H1 (cell line): Measurements from ENCODE around the gene SHROOM4. TPM values are rescaled to one million over a fixed set of nuclear protein-coding genes. Genes with fewer than 3 reads are reported as not detected.

Experiments used
- CTCF ChIA-PET: fragments of 300-600 bp; sonication (Branson Sonifier 250); formaldehyde crosslinking; loops from one replicate; lab custom pipeline; 2021; ENCODE audit not compliant: partially characterized antibody; lab: Charles Lee
- POLR2A ChIA-PET: fragments of 300-600 bp; sonication (Branson Sonifier 250); formaldehyde crosslinking; loops from one replicate; lab custom pipeline; 2021; ENCODE audit warnings: inconsistent platforms; ENCODE audit not compliant: partially characterized antibody; lab: Charles Lee
- DNase-seq, 2 experiments: peaks; one replicate each; pipeline versions ENCODE4 v3.0.0 to v3.0.0-alpha.2; 2010 to 2022; ENCODE audit warnings: low spot score in 2 of 2, low read depth in 1 of 2, mixed read lengths in 1 of 2
- FAIRE-seq: peaks from 2 replicates; lab custom pipeline; 2011; peaks lifted over from hg19 to GRCh38; lab: Jason Lieb, UNC
- H2AFZ ChIP-seq: 2 replicates; pipeline ENCODE4 v1.8.1; 2012; ENCODE audit warnings: low read length, inconsistent platforms
- H2AK5ac ChIP-seq: 2 replicates; pipeline ENCODE4 v1.6.1; 2013; ENCODE audit warnings: low read depth, low read length
- H2BK120ac ChIP-seq: replicated peaks from 2 replicates; pipeline ENCODE3; 2013; ENCODE audit warnings: low read depth, low read length, inconsistent platforms
- H2BK12ac ChIP-seq: 2 replicates; pipeline ENCODE4 v1.6.1; 2013; ENCODE audit warnings: low read depth, low read length
- H2BK15ac ChIP-seq: 2 replicates; pipeline ENCODE4 v1.6.1; 2013; ENCODE audit warnings: low read length
- H2BK20ac ChIP-seq: 2 replicates; pipeline ENCODE4 v1.6.1; 2013; ENCODE audit warnings: low read length
- H2BK5ac ChIP-seq: 2 replicates; pipeline ENCODE4 v1.6.1; 2013; ENCODE audit warnings: low read depth, low read length
- H3K14ac ChIP-seq: 2 replicates; pipeline ENCODE4 v1.6.1; 2013; ENCODE audit warnings: inconsistent platforms; ENCODE audit not compliant: insufficient read length
- H3K18ac ChIP-seq: 2 replicates; pipeline ENCODE4 v1.6.1; 2013; ENCODE audit warnings: low read length; ENCODE audit errors: extremely low read depth
- H3K23ac ChIP-seq: 2 replicates; pipeline ENCODE4 v1.6.1; 2013; ENCODE audit warnings: inconsistent platforms; ENCODE audit not compliant: insufficient read length
- H3K23me2 ChIP-seq: 2 replicates; pipeline ENCODE4 v1.6.1; 2013; ENCODE audit warnings: low read depth, low read length
- H3K27ac ChIP-seq: 2 replicates; pipeline ENCODE4 v1.6.1; 2011; ENCODE audit warnings: low read depth, low read length, inconsistent platforms
- H3K27me3 ChIP-seq, 4 experiments: replicated peaks in 1 of 4; 1 replicate in 1 of 4; 2 replicates in 3 of 4; pipeline versions ENCODE4 v1.6.1 to v1.8.1; 2011 to 2013; ENCODE audit warnings: low read length in 3 of 4, mild to moderate bottlenecking in 3 of 4, inconsistent platforms in 2 of 4, mixed read lengths in 2 of 4, moderate library complexity in 1 of 4; ENCODE audit not compliant: control insufficient read depth in 3 of 4, insufficient read depth in 3 of 4; ENCODE audit errors: extremely low read depth in 1 of 4
- H3K36me3 ChIP-seq, 4 experiments: 2 replicates each; pipeline versions ENCODE4 v1.6.1 to v1.8.1; 2011 to 2013; ENCODE audit warnings: mild to moderate bottlenecking in 4 of 4, low read length in 3 of 4, moderate library complexity in 2 of 4, control low read depth in 1 of 4, inconsistent platforms in 1 of 4; ENCODE audit not compliant: insufficient read depth in 4 of 4, control insufficient read depth in 2 of 4
- H3K4ac ChIP-seq: replicated peaks from 2 replicates; pipeline ENCODE3; 2013; ENCODE audit warnings: low read length, low read depth, mixed read lengths, inconsistent platforms; ENCODE audit not compliant: insufficient read length
- H3K4me1 ChIP-seq, 4 experiments: replicated peaks in 1 of 4; 1 replicate in 1 of 4; 2 replicates in 3 of 4; pipeline versions ENCODE4 v1.6.1 to v1.8.1; 2011 to 2013; ENCODE audit warnings: low read length in 3 of 4, inconsistent platforms in 2 of 4, mixed read lengths in 1 of 4; ENCODE audit not compliant: insufficient read depth in 4 of 4, control insufficient read depth in 3 of 4
- H3K4me2 ChIP-seq, 2 experiments: 2 replicates each; pipeline versions ENCODE4 v1.6.1 to v1.8.1; 2011 to 2013; ENCODE audit warnings: low read depth in 2 of 2, low read length in 2 of 2, control low read depth in 1 of 2, inconsistent platforms in 1 of 2, mild to moderate bottlenecking in 1 of 2; ENCODE audit not compliant: insufficient read depth in 1 of 2
- H3K4me3 ChIP-seq, 4 experiments: fragments of 200-600, 300-600 bp in 1 of 4; sonication (generic), shearing (Covaris generic), sonication (Bioruptor Twin) in 1 of 4; 2 replicates each; pipeline versions ENCODE4 v1.5.1 to v1.8.1; 2011 to 2016; ENCODE audit warnings: low read length in 4 of 4, low read depth in 3 of 4, control low read depth in 2 of 4, inconsistent platforms in 2 of 4, mild to moderate bottlenecking in 2 of 4, mixed read lengths in 1 of 4, moderate library complexity in 1 of 4; ENCODE audit not compliant: insufficient read depth in 2 of 4; ENCODE audit errors: extremely low read depth in 1 of 4
- H3K56ac ChIP-seq: replicated peaks from 2 replicates; pipeline ENCODE3; 2013; ENCODE audit warnings: low read depth, mild to moderate bottlenecking, mixed read lengths, low read length, inconsistent platforms; ENCODE audit not compliant: insufficient read length
- H3K79me1 ChIP-seq: 2 replicates; pipeline ENCODE4 v1.6.1; 2013; ENCODE audit warnings: low read depth, low read length, control low read depth
- H3K79me2 ChIP-seq, 2 experiments: 2 replicates each; pipeline versions ENCODE4 v1.6.1 to v1.8.1; 2012 to 2013; ENCODE audit warnings: low read length in 2 of 2, mild to moderate bottlenecking in 2 of 2, inconsistent platforms in 1 of 2; ENCODE audit not compliant: insufficient read depth in 2 of 2, control insufficient read depth in 1 of 2
- H3K9ac ChIP-seq, 4 experiments: replicated peaks in 1 of 4; 1 replicate in 1 of 4; 2 replicates in 3 of 4; pipeline versions ENCODE4 v1.6.1 to v1.8.1; 2011 to 2013; ENCODE audit warnings: low read depth in 3 of 4, low read length in 3 of 4, control low read depth in 2 of 4, mild to moderate bottlenecking in 2 of 4, moderate library complexity in 2 of 4, inconsistent platforms in 1 of 4; ENCODE audit errors: extremely low read depth in 1 of 4
- H3K9me3 ChIP-seq, 2 experiments: 2 replicates each; pipeline versions ENCODE4 v1.6.1 to v1.8.1; 2012 to 2013; ENCODE audit warnings: mild to moderate bottlenecking in 2 of 2, moderate library complexity in 2 of 2, control low read depth in 1 of 2, inconsistent platforms in 1 of 2, low read depth in 1 of 2, low read length in 1 of 2, mixed read lengths in 1 of 2; ENCODE audit not compliant: insufficient read depth in 2 of 2
- H4K20me1 ChIP-seq, 2 experiments: replicated peaks in 1 of 2; 2 replicates each; pipeline versions ENCODE3 to v1.8.1; 2011 to 2013; ENCODE audit warnings: inconsistent platforms in 2 of 2, low read length in 2 of 2, mild to moderate bottlenecking in 1 of 2; ENCODE audit not compliant: insufficient read depth in 2 of 2, control insufficient read depth in 1 of 2
- H4K5ac ChIP-seq: 2 replicates; pipeline ENCODE4 v1.6.1; 2013; ENCODE audit warnings: low read length, low read depth, mixed read lengths, inconsistent platforms; ENCODE audit not compliant: insufficient read length
- H4K8ac ChIP-seq: 2 replicates; pipeline ENCODE4 v1.8.0; 2013; ENCODE audit warnings: mild to moderate bottlenecking, moderate library complexity, low read length, inconsistent platforms; ENCODE audit not compliant: insufficient read depth; ENCODE audit errors: extremely low read depth
- H4K91ac ChIP-seq: replicated peaks from 2 replicates; pipeline ENCODE3; 2013; ENCODE audit warnings: low read length, mixed read lengths, inconsistent platforms; ENCODE audit not compliant: insufficient read length
- CHD2 ChIP-seq: IDR thresholded peaks from 2 replicates; pipeline ENCODE4 v1.6.1; 2012; ENCODE audit warnings: low read length, improper control_type of control experiment
- PHF8 ChIP-seq: fragments of 200-600 bp; sonication (generic); conservative IDR thresholded peaks from 2 replicates; pipeline ENCODE4 v1.7.1; 2012; ENCODE audit warnings: low read depth, mild to moderate bottlenecking, inconsistent platforms, low read length, moderate library complexity
- WGBS, 2 experiments: shearing (Covaris generic) in 1 of 2; methylation state at CpG; one replicate each; pipeline versions ENCODE4 v1.1.6 to v1.1.7; 2013 to 2015; ENCODE audit warnings: low lambda C conversion rate in 2 of 2, mixed read lengths in 2 of 2, inconsistent platforms in 1 of 2, low coverage in 1 of 2, missing lambda C conversion rate in 1 of 2; ENCODE audit not compliant: insufficient replicate concordance in 2 of 2, insufficient coverage in 1 of 2, insufficient read length in 1 of 2; ENCODE audit errors: extremely low coverage in 1 of 2, missing lambda C conversion rate in 1 of 2; 5-methylcytosine and 5-hydroxymethylcytosine counted together
- polyA plus RNA-seq, 7 experiments: library from polyadenylated mRNA; depleted of rRNA in 3 of 7; stranded (reverse) in 5 of 7; unstranded in 2 of 7; fragments of >200 nt in 5 of 7; fragments of 200-250 nt in 2 of 7; gene quantifications; 1 replicate in 5 of 7; 2 replicates in 1 of 7; 4 replicates in 1 of 7; pipeline versions ENCODE4 v1.2.1 to v1.2.3, GENCODE V29; 2011 to 2013; ENCODE audit warnings: missing spikeins in 2 of 7, mixed read lengths in 2 of 7
- total RNA-seq: library from RNA; stranded (reverse); fragmentation: NEBNext Ultra II Directional; extraction: Animal tissue kit (Norgen Biotek cat#: 25700); gene quantifications from 2 replicates; pipeline ENCODE4 v1.2.1, GENCODE V29; 2021

Gene SHROOM4
- total and polyA plus RNA-seq, 2 of the 8 experiments (the other 6 are each of a cell fraction or from before 2014, with no cell fraction given): 1.6 to 5.6 TPM

DNA sequence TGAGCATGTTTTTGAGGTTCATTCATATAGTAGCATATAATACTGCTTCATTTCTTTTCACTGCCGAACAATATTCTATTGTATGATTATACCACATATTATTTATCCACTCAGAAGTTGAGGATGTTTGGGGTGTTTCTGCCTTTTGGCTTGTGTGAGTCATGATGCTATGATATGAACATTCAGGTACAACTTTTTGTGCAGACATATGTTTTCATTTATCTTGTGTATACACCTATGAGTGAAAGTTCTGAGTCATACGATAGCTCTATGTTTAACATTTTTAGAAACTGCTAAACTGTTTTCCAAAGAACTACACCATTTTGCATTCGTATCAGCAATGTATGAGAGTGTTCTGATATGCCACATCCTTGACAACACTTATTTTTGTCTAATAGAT, 57.7 kb downstream of the SHROOM4 start:
- H4K20me1 ChIP-seq: no peaks in the 10 kb centered on the region
- H2AK5ac ChIP-seq: no peak overlapping the region
- no peak for TF ChIP-seq PHF8
- TF ChIP-seq CHD2: no peak
- DNase-seq (no peak), FAIRE-seq (no peak)
- no peak overlapping the region for H4K8ac ChIP-seq
- WGBS, 2 experiments: 89% methylated on average over 3 of the region's 3 CpGs; no CpG with 5 or more reads in 1 of the 2 experiments
- H2BK15ac ChIP-seq: no peak overlapping the region
- H2BK12ac ChIP-seq: no peak overlapping the region
- no peak overlapping the region for H2BK20ac ChIP-seq
- ChIA-PET POLR2A (no interaction called here), CTCF (interaction anchor here (0.6 kb wide), 1 partner anchor 9 kb away, joined by 3 read pairs; no protein-coding TSS in a partner anchor)
- H3K4me1 ChIP-seq: no peaks in the 10 kb centered on the region
- H3K18ac ChIP-seq: no peak overlapping the region
- no peak overlapping the region for H3K14ac ChIP-seq
- H3K56ac ChIP-seq: no peak overlapping the region
- H4K91ac ChIP-seq: no peak overlapping the region
- H3K4ac ChIP-seq: no peak overlapping the region
- no peaks in the 10 kb centered on the region for H3K9me3 ChIP-seq
- H3K4me2 ChIP-seq: no peak overlapping the region
- H2AFZ ChIP-seq: no peak overlapping the region
- no peak overlapping the region for H4K5ac ChIP-seq
- no peaks in the 10 kb centered on the region for H3K79me2 ChIP-seq
- H3K27ac ChIP-seq: no peak overlapping the region
- no peak overlapping the region for H3K9ac ChIP-seq
- H3K79me1 ChIP-seq: no peaks in the 10 kb centered on the region
- H3K36me3 ChIP-seq: no peaks in the 10 kb centered on the region
- no peaks in the 10 kb centered on the region for H3K27me3 ChIP-seq
- no peak overlapping the region for H3K23ac ChIP-seq
- no peak overlapping the region for H2BK5ac ChIP-seq
- no peak overlapping the region for H3K4me3 ChIP-seq
- no peaks in the 10 kb centered on the region for H3K23me2 ChIP-seq
- no peak overlapping the region for H2BK120ac ChIP-seq
